Ureter (tissue), 1 donor: ENCODE data around the gene EYS. TPM values are rescaled to one million over a fixed set of nuclear protein-coding genes. Genes with fewer than 3 reads are reported as not detected.

Source experiments
- DNase-seq: peaks from one replicate; pipeline ENCODE4 v3.0.0-alpha.2; 2020; ENCODE audit warnings: low spot score
- total RNA-seq: library from RNA; stranded (reverse); gene quantifications from one replicate; pipeline ENCODE4 v1.2.4, GENCODE V29; 2023
- donor health status: DM: yes; HTN: yes; CAD: no.

EYS gene
- total RNA-seq, 1 donor from 2014 or later: not detected

DNA sequence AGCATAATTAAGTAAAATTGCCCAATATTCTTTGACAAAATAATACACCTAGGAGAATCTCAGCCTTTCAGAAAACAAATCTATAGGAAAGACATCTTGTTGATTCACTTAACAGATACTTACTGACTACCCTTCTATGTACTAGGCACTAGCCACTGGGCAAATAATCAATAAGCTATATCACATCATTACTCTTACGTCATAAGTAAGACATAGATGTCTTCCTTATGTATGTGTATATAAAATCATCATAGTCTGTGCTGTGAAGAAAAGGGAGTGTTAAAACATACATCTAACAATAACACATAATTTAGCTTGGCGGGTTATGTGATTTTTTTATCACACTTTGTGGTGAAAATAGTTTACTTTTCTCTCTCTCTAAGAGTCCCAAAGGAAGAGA lies 733.9 kb downstream of the EYS start:
- no peak for DNase-seq

- DNase-seq: no peak
These were observed 737.9 kb downstream of the EYS start for GRCh38 chr6:64969139-64969538.

DNA sequence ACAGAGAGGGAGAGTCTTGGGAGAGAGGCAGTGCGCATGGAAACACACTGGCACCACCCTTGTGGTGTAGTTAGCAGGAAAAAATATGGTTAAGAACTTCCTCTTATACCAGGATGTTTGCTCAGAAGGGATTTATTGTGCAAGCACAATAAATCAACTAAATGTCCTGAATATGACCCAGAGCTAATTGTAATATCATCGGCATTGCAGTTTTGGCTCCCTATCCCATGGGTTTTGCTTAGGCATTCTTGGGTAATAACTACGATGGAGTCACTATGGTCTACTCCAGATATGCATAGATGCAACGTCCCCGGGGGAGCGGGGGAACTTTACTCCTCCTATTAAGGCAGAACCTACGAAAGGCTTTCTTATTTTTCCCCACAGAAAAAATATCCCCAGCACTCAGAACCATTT lies 751.6 kb downstream of the EYS start:
- DNase-seq: no peak

DNA sequence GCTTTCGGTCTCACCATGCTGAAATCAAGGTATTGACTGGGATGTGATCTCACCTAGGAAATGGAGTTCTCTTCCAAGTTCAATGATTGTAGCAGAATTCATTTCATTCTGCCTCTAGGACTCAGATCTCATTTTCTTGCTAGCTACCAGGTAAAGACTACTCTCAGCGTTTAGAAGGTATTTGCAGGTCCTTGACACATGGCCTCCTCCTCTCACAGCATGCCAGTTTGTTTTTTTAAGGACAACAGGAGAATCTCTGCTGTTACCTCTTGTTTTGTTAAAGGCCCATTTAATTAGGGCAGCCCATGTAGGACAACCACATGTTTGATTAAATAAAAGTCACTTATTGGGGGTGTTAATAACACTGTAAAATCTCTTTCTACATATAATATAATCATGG lies 757.8 kb downstream of the EYS start:
- DNase-seq: no peak

DNA sequence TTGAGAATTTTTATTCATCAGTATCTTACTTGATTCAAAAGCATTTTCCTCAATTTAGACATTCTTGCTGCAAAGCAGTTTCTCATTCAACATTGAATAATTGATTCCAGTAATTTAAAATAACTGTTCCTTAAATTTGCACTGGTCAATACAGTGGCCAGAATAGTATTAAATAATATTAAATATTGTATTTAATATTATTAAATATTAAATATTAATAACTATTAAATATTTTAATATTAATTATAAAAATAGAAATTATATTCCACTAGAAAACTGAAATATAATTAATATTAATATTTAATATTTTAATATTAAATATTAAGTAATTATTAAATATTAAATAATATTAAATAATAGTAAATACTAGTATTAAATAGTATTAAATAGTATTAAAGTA lies 758.8 kb downstream of the EYS start:
- DNase-seq: no peak

DNA sequence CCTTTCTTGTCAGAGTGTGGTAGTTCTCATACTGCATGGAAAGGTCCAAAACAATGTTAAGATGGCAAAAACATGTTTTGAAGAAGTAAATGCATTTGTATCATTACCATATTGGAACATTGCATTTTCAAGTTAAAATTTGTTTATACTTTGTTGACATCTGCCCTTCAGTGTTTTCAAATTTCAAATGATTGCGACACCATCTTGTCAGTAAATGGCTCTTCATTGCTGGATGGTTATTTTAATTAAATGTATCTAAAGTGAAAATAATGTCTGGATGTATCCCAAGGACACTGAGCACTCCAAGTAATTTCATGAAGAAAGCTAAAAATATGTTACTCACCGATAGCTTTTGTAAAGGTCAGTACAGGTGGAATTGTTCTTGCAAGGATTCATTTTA lies 761.6 kb downstream of the EYS start:
- no peak for DNase-seq

DNA sequence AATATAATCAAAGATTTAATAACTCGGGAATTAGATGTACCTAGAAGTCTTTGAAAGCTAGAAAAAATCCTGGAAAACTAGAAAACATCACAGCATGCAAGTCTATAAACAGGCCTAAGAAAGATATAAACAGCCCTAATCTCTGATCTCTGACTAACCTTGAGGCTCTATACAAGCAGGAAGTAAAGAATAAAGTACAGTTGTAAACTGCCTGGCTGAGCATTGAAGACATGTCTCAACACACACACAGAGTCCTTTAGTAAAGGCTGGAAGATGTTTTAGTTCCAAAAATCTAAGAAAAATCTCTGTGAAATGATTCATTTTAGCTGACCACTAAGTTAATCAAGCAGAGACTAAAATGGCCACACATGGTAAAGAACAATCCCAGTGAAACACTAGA lies 774.5 kb downstream of the EYS start:
- DNase-seq: no peak

DNA sequence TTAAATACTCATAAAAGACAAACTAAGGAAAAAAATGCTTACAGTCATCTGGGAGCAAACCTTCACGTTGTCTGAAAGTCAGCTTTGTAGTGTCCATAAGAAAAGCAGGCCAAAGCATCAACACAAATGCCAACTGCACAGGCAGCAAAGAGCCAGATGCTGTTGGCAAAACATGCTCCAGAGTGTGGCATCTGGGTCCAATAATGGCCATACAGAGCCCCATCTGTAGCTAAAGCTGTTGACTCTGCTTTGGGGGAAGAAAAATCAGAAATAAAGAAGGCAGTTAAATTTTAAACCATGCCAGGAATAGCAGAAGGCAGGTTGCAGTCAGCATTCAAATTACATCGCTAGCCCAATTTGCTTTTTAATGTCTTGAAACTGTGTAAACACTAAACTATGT lies 776.3 kb downstream of the EYS start:
- DNase-seq: no peak

- no peak for DNase-seq
These were observed 781.0 kb downstream of the EYS start for GRCh38 chr6:64926051-64926450.

- DNase-seq: no peak
These were observed 786.8 kb downstream of the EYS start for GRCh38 chr6:64920257-64920656.

DNA sequence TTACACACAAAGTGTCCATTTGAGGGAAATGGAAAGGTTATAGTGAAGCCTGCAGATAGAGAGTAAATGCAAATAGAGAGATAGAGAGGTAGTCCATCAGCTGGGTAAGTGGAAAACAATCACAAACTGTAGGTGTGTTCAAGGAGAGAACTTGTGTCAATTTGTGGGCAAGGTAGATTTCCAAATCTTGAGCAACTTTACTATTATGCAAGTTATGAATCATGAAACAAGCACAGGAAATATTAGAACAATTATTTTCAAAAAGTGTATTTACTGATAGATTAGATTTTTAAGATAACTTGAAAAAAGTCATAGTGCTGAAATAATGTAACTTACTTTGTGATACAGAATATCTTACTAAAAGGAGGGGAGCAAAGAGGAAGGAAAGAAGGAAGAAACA lies 792.9 kb downstream of the EYS start:
- DNase-seq: no peak

DNA sequence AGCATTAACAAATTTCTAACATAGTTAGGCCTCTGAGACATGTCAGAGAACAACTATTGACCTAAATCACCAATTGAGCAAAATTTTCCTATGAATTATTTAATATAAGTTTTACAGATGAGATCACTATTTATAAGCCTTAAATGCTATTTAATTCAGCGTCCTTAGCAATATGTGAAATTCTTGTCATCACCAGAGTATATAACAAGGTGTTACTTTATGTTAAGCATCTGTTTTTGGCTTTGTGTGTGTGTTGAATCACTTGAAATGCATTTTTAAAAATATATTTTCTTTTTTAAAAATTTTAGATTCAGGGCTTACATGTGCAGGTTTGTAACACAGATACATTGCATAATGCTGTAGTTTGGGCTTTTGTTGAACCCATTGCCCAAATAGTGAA lies 794.1 kb downstream of the EYS start:
- no peak for DNase-seq

DNA sequence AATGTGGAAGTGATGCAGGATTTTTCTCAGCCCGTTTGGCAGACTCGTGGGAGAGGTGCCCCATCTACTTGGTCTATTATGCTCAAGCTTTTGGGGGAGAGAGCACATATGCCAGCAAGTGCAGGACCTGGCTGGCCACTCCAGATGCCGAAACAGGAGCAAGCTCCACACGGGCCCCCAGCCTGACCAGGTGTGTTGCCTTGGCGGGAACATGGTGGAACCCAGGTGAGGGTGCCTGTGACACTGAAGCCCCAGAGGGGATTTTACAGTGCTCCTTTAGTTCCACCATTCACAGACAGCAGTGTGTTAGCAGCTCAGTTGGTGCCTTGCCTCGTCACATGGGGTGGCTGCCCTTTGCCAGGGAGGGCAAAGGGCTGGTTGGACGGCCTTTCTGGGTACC lies 798.9 kb downstream of the EYS start:
- no peak for DNase-seq

- DNase-seq: no peak
These were observed 802.4 kb downstream of the EYS start for GRCh38 chr6:64904616-64905015.

- DNase-seq: no peak
These were observed 804.4 kb downstream of the EYS start for GRCh38 chr6:64902596-64902995.

- DNase-seq: no peak
These were observed 810.1 kb downstream of the EYS start for GRCh38 chr6:64896939-64897338.

DNA sequence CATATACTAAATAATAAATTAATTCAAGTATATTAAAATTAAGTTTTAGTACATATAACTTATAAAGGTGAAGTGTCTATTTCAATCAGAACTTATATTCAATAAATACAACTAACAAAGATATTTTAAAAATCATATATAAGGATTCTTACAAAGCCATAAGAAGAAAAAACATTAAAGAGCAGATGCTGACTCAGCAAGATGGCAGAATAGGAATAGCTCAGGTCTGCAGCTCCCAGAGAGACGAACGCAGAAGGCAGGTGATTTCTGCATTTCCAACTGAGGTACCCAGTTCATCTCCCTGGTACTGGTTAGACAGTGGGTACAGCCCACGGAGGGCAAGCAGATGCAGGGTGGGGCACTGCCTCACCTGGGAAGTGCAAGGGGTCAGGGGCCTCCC lies 811.1 kb downstream of the EYS start:
- no peak for DNase-seq

DNA sequence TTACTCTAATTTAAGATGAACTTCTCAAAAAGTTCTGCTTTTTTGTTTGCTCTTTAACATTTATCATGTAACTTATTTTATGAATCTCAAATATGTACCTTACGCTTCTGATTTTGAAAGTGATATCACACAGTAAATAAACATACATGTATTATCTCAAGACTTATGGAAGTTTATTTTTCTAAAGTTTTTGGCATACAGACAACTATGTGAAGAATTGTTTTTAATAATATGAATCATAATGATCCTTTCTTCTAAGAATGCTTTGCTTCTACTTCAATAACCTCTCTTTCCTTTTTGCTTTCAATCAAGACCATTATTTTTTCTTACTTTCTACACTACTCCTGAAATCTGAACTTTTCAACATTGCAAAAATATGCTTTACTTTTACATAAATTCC lies 816.4 kb downstream of the EYS start:
- no peak for DNase-seq

DNA sequence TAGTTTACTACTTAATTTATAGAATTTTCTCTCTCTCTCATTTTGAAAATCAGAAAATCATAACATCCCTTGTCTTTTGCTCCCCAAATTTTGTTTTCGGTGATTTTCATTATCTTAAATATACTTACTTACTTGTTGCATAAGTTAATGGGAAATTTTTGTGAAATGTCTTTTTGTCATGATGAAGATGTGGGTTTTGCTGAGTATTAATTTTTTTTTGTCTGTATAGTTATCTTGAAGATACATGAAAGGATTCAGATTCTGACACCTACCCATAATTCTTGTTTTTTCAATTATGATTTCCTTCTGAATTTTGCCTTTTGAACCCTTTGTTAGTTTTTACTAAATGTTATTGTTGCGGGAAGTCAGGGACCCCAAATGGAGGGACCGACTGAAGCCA lies 817.9 kb downstream of the EYS start:
- DNase-seq: no peak

GRCh38 chr6:64874776-64875175 lies 832.2 kb downstream of the EYS start:
- DNase-seq: no peak

DNA sequence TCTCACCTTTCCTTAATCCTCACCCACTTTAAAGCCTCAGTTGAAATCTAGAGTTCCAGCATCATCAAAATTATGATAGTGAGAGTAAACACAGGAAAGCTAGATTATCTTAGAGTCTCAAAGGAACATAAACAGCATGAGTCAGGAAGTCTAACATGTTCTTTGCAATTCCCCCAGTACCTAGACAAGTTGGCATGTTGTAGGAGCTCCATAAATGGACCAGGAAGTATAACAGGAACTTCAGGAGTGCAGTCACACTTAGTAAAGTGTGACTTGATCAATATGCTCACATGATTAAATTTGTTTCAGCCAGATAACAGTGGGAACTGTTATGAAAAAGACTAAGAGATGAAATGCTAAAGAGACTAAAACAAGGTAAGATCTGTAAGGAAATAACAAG lies 834.4 kb downstream of the EYS start:
- DNase-seq: no peak

DNA sequence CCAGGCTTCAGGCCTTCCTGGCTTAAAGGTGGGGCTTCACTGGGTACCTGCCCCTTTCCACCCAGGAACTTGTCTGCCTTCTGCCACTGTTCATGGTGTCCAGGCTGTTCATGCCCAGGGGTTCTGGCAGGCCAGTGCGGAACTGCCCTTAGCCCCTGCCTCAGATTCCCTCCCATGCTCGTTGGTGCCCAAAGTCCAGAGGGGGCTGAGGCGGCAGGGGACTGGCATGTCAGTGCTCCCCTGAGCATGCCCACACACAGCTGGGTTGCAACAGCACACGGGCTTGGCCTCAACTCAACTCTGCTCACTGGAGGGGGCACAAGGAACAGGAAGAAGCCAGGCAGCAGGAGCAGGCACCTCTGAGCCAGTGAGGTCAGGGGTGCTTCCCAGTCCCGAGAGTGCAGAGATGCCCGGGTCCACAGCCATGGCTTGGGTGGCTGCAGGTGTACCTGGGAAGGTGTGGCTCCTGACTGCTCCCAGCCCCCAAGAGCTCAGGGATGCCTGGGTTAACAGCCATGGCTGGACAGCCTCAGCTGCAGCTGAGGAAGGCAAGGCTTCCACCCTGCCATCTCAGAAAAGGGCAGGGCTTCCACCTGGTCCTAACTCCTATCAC lies 845.9 kb downstream of the EYS start:
- no peak for DNase-seq

DNA sequence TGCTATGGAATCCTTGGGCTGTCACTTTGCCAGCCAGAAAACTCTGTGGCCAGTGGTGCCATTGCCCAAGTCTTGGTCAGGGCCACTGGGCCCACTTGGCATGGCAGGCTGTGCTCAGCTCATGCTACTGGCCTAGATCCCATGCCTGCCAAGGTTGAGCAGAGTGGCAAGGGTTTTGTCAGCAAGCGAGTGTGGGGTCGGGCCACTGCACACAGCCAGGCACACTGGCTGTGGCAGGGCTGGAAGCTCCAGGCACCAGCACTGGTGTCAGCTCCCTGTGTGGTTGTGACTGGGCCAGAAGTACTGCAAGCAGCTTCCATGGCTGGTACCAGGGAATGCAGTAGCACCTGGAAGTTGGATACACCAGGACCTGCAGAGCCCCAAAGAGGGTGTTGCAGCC lies 846.8 kb downstream of the EYS start:
- DNase-seq: no peak

- DNase-seq: no peak
These were observed 856.9 kb downstream of the EYS start for GRCh38 chr6:64850121-64850520.

- DNase-seq: no peak
These were observed 858.6 kb downstream of the EYS start for GRCh38 chr6:64848467-64848866.
